Astrocyte of the hippocampus (primary cell): ENCODE data around the gene SCYL1.

Source experiments
- DNase-seq: peaks from one replicate; pipeline ENCODE4 v3.0.0; 2011; ENCODE audit warnings: low read depth, low spot score

SCYL1 gene

DNA sequence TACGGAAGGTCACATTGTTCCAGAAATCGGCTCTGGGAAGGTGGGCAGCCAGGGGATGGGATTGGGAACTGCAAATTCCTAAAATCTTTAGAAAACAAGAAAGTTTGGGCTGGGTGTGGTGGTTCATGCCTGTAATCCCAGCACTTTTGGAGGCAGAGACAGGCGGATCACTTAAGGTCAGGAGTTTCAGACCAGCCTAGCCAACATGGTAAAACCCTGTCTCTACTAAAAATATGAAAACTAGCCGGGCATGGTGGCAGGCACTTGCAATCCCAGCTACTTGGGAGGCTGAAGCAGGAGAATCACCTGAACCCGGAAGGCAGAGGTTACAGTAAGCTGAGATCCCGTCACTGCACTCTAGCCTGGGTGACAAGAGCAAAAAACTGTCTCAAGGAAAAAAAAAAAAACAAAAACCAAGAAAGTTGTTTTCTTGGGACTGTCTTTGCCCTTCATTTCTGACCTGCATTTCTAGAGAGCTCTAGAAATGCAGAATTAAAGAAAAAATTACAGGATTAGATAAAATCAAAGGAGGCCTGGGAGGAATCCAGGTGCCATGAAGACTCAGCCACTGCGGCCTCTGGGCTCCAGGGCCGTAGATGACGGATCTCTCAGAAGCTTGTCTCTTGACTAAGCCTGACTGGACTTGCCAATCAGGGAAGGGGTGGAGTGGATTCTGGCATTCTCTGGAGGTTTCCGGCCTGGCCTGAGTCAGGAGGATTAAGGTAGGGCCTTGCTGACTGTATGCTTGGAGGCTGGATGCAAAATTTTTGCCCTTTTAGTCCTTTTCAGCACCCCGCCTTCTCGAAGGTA lies 31.3 kb upstream of the SCYL1 start:
- peak; percentile 94 for DNase-seq

DNA sequence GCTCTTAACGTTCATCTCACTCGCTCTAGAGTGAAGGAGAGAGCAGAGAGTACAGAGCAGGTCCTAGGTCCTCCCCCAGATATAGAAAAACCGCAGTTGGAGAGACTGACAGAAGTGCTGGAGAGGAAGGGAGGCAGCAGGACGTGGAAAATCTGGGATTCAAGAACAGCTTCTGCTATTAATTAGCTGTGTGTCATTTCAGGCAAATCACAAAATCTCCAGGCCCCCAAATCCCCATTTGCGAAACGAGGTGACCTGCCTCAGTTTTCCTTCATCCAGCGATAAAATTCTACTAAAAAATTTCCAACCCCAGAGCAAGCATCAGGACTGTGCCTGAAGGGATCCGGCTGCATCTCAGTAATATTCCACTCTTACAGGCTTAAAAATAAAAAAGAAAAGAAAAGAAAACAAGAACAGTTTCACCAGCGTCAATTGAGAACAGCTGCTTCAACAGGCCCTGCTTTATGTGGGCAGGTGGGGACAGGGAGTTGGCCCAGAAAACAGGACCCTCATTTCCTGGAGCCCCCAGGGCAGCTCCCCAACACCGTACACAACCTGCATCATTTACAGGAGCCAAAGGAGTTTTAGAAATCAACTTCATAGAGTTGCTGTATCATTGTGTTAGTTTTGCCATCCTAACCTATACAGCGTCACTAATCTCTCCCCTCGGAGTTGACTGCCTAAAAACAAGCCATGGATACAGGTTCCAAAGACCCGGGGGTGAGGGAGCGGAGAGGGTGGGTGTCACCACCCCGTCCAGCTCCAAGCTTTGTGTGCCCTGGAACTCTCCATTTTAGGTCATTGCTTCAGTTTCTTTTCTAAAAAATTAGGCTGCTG lies 28.4 kb upstream of the SCYL1 start:
- peak; percentile 36 for DNase-seq

DNA sequence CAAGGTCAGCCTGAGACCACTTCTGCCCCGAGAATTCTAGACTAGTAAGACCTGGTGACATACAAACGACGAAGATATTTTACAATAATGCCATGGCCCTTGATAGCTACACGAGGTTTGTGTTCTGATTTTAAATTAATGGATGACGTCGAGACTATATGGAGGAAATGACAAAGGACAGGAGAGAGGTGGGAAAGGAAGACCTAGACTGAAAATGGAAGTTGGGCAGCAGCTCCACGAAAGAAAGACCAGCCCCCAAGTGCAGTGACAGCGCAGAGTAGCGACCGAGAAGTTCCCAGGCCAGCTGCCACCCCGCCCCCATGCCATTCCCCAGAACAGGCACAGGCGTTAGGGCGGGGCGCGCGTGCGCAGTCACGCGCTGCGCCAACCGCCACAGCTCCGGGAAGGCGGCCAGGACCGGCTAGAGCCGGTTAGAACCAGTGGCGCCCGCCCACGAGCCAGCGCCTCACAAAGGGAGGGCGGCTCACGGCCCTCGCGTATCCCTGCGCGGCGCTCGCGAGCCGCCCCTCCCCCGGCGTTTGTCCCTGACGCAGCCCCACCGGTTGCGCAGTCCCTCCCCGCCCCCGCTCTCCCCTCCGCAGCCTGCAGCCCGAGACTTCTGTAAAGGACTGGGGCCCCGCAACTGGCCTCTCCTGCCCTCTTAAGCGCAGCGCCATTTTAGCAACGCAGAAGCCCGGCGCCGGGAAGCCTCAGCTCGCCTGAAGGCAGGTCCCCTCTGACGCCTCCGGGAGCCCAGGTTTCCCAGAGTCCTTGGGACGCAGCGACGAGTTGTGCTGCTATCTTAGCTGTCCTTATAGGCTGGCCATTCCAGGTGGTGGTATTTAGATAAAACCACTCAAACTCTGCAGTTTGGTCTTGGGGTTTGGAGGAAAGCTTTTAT lies 27.5 kb upstream of the SCYL1 start:
- peak; percentile 100 for DNase-seq

- DNase-seq: peak; percentile 74
These were observed 26.7 kb upstream of the SCYL1 start for GRCh38 chr11:65498042-65498726.

GRCh38 chr11:65498727-65498976 lies 26.2 kb upstream of the SCYL1 start:
- DNase-seq: no peak

DNA sequence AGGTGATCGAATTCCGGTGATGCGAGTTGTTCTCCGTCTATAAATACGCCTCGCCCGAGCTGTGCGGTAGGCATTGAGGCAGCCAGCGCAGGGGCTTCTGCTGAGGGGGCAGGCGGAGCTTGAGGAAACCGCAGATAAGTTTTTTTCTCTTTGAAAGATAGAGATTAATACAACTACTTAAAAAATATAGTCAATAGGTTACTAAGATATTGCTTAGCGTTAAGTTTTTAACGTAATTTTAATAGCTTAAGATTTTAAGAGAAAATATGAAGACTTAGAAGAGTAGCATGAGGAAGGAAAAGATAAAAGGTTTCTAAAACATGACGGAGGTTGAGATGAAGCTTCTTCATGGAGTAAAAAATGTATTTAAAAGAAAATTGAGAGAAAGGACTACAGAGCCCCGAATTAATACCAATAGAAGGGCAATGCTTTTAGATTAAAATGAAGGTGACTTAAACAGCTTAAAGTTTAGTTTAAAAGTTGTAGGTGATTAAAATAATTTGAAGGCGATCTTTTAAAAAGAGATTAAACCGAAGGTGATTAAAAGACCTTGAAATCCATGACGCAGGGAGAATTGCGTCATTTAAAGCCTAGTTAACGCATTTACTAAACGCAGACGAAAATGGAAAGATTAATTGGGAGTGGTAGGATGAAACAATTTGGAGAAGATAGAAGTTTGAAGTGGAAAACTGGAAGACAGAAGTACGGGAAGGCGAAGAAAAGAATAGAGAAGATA lies 25.7 kb upstream of the SCYL1 start, which contains the start of gene MALAT1:
MALAT1 (plus strand) TSS at position 69 of the 736 bp plus-strand sequence.
- peak; percentile 97 for DNase-seq

DNA sequence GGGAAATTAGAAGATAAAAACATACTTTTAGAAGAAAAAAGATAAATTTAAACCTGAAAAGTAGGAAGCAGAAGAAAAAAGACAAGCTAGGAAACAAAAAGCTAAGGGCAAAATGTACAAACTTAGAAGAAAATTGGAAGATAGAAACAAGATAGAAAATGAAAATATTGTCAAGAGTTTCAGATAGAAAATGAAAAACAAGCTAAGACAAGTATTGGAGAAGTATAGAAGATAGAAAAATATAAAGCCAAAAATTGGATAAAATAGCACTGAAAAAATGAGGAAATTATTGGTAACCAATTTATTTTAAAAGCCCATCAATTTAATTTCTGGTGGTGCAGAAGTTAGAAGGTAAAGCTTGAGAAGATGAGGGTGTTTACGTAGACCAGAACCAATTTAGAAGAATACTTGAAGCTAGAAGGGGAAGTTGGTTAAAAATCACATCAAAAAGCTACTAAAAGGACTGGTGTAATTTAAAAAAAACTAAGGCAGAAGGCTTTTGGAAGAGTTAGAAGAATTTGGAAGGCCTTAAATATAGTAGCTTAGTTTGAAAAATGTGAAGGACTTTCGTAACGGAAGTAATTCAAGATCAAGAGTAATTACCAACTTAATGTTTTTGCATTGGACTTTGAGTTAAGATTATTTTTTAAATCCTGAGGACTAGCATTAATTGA lies 25.0 kb upstream of the SCYL1 start:
- no peak for DNase-seq

DNA sequence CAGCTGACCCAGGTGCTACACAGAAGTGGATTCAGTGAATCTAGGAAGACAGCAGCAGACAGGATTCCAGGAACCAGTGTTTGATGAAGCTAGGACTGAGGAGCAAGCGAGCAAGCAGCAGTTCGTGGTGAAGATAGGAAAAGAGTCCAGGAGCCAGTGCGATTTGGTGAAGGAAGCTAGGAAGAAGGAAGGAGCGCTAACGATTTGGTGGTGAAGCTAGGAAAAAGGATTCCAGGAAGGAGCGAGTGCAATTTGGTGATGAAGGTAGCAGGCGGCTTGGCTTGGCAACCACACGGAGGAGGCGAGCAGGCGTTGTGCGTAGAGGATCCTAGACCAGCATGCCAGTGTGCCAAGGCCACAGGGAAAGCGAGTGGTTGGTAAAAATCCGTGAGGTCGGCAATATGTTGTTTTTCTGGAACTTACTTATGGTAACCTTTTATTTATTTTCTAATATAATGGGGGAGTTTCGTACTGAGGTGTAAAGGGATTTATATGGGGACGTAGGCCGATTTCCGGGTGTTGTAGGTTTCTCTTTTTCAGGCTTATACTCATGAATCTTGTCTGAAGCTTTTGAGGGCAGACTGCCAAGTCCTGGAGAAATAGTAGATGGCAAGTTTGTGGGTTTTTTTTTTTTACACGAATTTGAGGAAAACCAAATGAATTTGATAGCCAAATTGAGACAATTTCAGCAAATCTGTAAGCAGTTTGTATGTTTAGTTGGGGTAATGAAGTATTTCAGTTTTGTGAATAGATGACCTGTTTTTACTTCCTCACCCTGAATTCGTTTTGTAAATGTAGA lies 24.3 kb upstream of the SCYL1 start:
- peak; percentile 68 for DNase-seq

GRCh38 chr11:65501186-65501471 lies 23.8 kb upstream of the SCYL1 start:
- no peak for DNase-seq

GRCh38 chr11:65501472-65502273 lies 23.2 kb upstream of the SCYL1 start:
- peak; percentile 67 for DNase-seq

DNA sequence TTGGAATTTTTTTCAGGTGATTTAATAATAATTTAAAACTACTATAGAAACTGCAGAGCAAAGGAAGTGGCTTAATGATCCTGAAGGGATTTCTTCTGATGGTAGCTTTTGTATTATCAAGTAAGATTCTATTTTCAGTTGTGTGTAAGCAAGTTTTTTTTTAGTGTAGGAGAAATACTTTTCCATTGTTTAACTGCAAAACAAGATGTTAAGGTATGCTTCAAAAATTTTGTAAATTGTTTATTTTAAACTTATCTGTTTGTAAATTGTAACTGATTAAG lies 22.7 kb upstream of the SCYL1 start:
- DNase-seq: no peak

DNA sequence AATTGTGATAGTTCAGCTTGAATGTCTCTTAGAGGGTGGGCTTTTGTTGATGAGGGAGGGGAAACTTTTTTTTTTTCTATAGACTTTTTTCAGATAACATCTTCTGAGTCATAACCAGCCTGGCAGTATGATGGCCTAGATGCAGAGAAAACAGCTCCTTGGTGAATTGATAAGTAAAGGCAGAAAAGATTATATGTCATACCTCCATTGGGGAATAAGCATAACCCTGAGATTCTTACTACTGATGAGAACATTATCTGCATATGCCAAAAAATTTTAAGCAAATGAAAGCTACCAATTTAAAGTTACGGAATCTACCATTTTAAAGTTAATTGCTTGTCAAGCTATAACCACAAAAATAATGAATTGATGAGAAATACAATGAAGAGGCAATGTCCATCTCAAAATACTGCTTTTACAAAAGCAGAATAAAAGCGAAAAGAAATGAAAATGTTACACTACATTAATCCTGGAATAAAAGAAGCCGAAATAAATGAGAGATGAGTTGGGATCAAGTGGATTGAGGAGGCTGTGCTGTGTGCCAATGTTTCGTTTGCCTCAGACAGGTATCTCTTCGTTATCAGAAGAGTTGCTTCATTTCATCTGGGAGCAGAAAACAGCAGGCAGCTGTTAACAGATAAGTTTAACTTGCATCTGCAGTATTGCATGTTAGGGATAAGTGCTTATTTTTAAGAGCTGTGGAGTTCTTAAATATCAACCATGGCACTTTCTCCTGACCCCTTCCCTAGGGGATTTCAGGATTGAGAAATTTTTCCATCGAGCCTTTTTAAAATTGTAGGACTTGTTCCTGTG lies 22.1 kb upstream of the SCYL1 start:
- peak; percentile 63 for DNase-seq

GRCh38 chr11:65503368-65503948 lies 21.4 kb upstream of the SCYL1 start:
- DNase-seq: peak; percentile 50

DNA sequence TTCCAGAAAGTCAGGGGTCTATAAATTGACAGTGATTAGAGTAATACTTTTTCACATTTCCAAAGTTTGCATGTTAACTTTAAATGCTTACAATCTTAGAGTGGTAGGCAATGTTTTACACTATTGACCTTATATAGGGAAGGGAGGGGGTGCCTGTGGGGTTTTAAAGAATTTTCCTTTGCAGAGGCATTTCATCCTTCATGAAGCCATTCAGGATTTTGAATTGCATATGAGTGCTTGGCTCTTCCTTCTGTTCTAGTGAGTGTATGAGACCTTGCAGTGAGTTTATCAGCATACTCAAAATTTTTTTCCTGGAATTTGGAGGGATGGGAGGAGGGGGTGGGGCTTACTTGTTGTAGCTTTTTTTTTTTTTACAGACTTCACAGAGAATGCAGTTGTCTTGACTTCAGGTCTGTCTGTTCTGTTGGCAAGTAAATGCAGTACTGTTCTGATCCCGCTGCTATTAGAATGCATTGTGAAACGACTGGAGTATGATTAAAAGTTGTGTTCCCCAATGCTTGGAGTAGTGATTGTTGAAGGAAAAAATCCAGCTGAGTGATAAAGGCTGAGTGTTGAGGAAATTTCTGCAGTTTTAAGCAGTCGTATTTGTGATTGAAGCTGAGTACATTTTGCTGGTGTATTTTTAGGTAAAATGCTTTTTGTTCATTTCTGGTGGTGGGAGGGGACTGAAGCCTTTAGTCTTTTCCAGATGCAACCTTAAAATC lies 20.8 kb upstream of the SCYL1 start:
- DNase-seq: no peak

- DNase-seq: peak; percentile 67
These were observed 20.0 kb upstream of the SCYL1 start for GRCh38 chr11:65504674-65505465.
